Renal pelvis (tissue), 4 donors: Measurements from ENCODE around the gene PPP1R9B. TPM values are rescaled to one million over a fixed set of nuclear protein-coding genes. Genes with fewer than 3 reads are reported as not detected.
A peak's percentile ranks its signal among the peaks of the same experiment; 100 is the strongest.

Source experiments
- DNase-seq: peaks from one replicate; pipeline ENCODE4 v3.0.0-alpha.2; 2013
- polyA plus RNA-seq, 3 donors: library from polyadenylated mRNA; unstranded; fragments of 120-200 nt; gene quantifications; one replicate each; pipeline ENCODE4 v1.2.1, GENCODE V29; 2013; ENCODE audit not compliant: insufficient read length in 3 of 3

Gene PPP1R9B
- polyA plus RNA-seq, 3 donors = 47.5 to 56.9 (median 49.6) TPM

- DNase-seq = no peak
Measured at GRCh38 chr17:50109207-50109606, 41.3 kb downstream of the PPP1R9B start.

GRCh38 chr17:50108556-50108955 is 41.9 kb downstream of the PPP1R9B start:
- no peak for DNase-seq

GRCh38 chr17:50107790-50108414 is 42.6 kb downstream of the PPP1R9B start:
- no peak for DNase-seq

- no peak for DNase-seq
Measured at GRCh38 chr17:50106393-50107131, 43.9 kb downstream of the PPP1R9B start.

GRCh38 chr17:50105811-50106210 is 44.7 kb downstream of the PPP1R9B start:
- DNase-seq = no peak

- DNase-seq = no peak
Measured at GRCh38 chr17:50103941-50104340, 46.5 kb downstream of the PPP1R9B start.

GRCh38 chr17:50103252-50103651 is 47.2 kb downstream of the PPP1R9B start:
- DNase-seq = no peak

GRCh38 chr17:50102164-50102991 is 48.1 kb downstream of the PPP1R9B start:
- no peak for DNase-seq

GRCh38 chr17:50101346-50102163 is 48.9 kb downstream of the PPP1R9B start:
- DNase-seq = peak; percentile 62

- DNase-seq = peak; percentile 49
Measured at GRCh38 chr17:50100921-50101345, 49.5 kb downstream of the PPP1R9B start.

- DNase-seq = no peak
Measured at GRCh38 chr17:50100480-50100883, 50.0 kb downstream of the PPP1R9B start.

- no peak for DNase-seq
Measured at GRCh38 chr17:50099003-50099402, 51.5 kb downstream of the PPP1R9B start.

- no peak for DNase-seq
Measured at GRCh38 chr17:50098583-50098982, 51.9 kb downstream of the PPP1R9B start.

- no peak for DNase-seq
Measured at GRCh38 chr17:50097926-50098325, 52.6 kb downstream of the PPP1R9B start.

- no peak for DNase-seq
Measured at GRCh38 chr17:50097455-50097854, 53.0 kb downstream of the PPP1R9B start.

GRCh38 chr17:50096758-50097157 is 53.7 kb downstream of the PPP1R9B start:
- no peak for DNase-seq

GRCh38 chr17:50096092-50096491 is 54.4 kb downstream of the PPP1R9B start:
- DNase-seq = no peak

GRCh38 chr17:50095626-50096037 is 54.8 kb downstream of the PPP1R9B start:
- DNase-seq = peak; percentile 57

- DNase-seq = peak; percentile 97
Measured at GRCh38 chr17:50094753-50095619, 55.5 kb downstream of the PPP1R9B start, which contains the start of gene PDK2. Gene PDK2, plus strand, starts transcription at chr17:50095351. Its CDS starts 85 bp downstream, at chr17:50095436.

- peak; percentile 92 for DNase-seq
Measured at GRCh38 chr17:50094243-50094752, 56.2 kb downstream of the PPP1R9B start.
